ENCODE results near the gene NCKAP1. TPM values are rescaled to one million over a fixed set of nuclear protein-coding genes. Genes with fewer than 3 reads are reported as not detected.

The NCKAP1 gene
- total RNA-seq, 1 experiment from 2014 or later: 173 TPM

DNA sequence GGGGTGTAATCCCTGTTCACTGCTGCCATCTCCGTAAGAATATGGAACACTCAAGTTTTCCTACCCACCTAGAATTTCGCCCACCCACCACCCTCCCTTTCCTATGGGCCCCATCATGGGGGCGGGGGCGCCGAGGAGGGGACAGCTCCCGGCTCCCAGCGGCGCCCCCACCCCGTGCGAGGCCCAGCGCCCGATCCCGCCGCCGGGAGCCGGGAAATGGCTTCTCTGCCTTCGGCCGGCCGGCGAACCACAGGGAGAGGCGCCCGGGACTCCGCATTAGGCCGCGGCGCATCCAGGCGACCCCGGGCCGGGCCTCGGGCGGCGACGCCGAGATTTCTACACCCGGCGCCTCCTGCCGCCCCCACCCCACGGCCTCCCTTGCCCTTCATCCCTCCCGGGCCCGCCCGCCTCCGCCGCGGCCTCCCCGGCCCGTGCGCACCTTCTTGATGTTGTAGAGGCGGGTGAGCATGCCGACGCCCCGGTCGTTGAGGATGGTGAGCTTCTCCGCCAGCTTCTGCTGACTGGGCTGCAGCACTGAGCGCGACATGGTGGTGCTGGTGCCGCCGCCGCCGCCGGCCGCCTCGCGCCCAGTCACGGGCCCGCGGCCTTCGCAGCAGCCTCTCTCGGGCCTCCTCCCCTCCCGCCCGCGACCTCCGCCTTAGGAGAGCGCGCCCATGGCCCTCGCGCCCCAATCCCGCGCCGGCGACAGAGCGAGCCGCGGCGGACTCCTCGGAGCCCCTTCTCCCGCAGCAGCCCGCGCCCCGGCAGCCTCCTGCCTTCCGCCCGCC, 510 bp downstream of the NCKAP1 start (continued):
- TF ChIP-seq JAZF1 (CRISPR knock-in tag; IDR thresholded peaks at IDR 0.05) (no peak), ZNF121 (CRISPR knock-in tag; IDR thresholded peaks at IDR 0.05) (no peak), TP53 (CRISPR knock-in tag; IDR thresholded peaks at IDR 0.05) (no peak), AR (CRISPR knock-in tag; IDR thresholded peaks at IDR 0.05) (no peak), GTF2I (CRISPR knock-in tag; conservative IDR thresholded peaks at IDR 0.05) (no peak), ZNF281 (CRISPR knock-in tag; IDR thresholded peaks at IDR 0.05) (peak; percentile 17; the same call in 1 of the 2 replicates), CREM (CRISPR knock-in tag; IDR thresholded peaks at IDR 0.05) (no peak), ESRRA (CRISPR knock-in tag; IDR thresholded peaks at IDR 0.05; ENCODE audit: borderline replicate concordance) (no peak), NR2C2 (CRISPR knock-in tag; IDR thresholded peaks at IDR 0.05) (no peak), MYBL2 (CRISPR knock-in tag; IDR thresholded peaks at IDR 0.05) (no peak), IRF2 (CRISPR knock-in tag; IDR thresholded peaks at IDR 0.05; ENCODE audit: borderline replicate concordance, low read depth) (no peak), TEAD4 (CRISPR knock-in tag; IDR thresholded peaks at IDR 0.05) (no peak), FOXP1 (CRISPR knock-in tag; IDR thresholded peaks at IDR 0.05; ENCODE audit: borderline replicate concordance) (no peak), ZNF396 (CRISPR knock-in tag; IDR thresholded peaks at IDR 0.05; ENCODE audit: borderline replicate concordance) (no peak), NFATC4 (CRISPR knock-in tag; IDR thresholded peaks at IDR 0.05) (no peak)
- TF ChIP-seq, protein P1, sequence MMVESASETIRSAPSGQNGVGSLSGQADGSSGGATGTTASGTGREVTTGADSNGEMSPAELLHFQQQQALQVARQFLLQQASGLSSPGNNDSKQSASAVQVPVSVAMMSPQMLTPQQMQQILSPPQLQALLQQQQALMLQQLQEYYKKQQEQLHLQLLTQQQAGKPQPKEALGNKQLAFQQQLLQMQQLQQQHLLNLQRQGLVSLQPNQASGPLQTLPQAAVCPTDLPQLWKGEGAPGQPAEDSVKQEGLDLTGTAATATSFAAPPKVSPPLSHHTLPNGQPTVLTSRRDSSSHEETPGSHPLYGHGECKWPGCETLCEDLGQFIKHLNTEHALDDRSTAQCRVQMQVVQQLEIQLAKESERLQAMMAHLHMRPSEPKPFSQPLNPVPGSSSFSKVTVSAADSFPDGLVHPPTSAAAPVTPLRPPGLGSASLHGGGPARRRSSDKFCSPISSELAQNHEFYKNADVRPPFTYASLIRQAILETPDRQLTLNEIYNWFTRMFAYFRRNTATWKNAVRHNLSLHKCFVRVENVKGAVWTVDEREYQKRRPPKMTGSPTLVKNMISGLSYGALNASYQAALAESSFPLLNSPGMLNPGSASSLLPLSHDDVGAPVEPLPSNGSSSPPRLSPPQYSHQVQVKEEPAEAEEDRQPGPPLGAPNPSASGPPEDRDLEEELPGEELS (CRISPR knock-in tag; IDR thresholded peaks at IDR 0.05): peak; percentile 20; the same call in 1 of the 2 replicates
- TF ChIP-seq, protein P2, sequence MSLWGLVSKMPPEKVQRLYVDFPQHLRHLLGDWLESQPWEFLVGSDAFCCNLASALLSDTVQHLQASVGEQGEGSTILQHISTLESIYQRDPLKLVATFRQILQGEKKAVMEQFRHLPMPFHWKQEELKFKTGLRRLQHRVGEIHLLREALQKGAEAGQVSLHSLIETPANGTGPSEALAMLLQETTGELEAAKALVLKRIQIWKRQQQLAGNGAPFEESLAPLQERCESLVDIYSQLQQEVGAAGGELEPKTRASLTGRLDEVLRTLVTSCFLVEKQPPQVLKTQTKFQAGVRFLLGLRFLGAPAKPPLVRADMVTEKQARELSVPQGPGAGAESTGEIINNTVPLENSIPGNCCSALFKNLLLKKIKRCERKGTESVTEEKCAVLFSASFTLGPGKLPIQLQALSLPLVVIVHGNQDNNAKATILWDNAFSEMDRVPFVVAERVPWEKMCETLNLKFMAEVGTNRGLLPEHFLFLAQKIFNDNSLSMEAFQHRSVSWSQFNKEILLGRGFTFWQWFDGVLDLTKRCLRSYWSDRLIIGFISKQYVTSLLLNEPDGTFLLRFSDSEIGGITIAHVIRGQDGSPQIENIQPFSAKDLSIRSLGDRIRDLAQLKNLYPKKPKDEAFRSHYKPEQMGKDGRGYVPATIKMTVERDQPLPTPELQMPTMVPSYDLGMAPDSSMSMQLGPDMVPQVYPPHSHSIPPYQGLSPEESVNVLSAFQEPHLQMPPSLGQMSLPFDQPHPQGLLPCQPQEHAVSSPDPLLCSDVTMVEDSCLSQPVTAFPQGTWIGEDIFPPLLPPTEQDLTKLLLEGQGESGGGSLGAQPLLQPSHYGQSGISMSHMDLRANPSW (CRISPR knock-in tag; conservative IDR thresholded peaks at IDR 0.05; ENCODE audit: low read depth): no peak
- TF ChIP-seq, protein P3, sequence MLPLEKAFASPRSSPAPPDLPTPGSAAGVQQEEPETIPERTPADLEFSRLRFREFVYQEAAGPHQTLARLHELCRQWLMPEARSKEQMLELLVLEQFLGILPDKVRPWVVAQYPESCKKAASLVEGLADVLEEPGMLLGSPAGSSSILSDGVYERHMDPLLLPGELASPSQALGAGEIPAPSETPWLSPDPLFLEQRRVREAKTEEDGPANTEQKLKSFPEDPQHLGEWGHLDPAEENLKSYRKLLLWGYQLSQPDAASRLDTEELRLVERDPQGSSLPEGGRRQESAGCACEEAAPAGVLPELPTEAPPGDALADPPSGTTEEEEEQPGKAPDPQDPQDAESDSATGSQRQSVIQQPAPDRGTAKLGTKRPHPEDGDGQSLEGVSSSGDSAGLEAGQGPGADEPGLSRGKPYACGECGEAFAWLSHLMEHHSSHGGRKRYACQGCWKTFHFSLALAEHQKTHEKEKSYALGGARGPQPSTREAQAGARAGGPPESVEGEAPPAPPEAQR (CRISPR knock-in tag; IDR thresholded peaks at IDR 0.05): no peak
- TF ChIP-seq, protein P4, sequence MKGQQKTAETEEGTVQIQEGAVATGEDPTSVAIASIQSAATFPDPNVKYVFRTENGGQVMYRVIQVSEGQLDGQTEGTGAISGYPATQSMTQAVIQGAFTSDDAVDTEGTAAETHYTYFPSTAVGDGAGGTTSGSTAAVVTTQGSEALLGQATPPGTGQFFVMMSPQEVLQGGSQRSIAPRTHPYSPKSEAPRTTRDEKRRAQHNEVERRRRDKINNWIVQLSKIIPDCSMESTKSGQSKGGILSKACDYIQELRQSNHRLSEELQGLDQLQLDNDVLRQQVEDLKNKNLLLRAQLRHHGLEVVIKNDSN (CRISPR knock-in tag; IDR thresholded peaks at IDR 0.05): no peak

Measured in WTC11 (cell line).